Smooth muscle cell (in vitro differentiated cells): ENCODE data around the gene IKZF2. TPM values are rescaled to one million over a fixed set of nuclear protein-coding genes. Genes with fewer than 3 reads are reported as not detected.

ENCODE experiments used
- DNase-seq: peaks from one replicate; lab custom pipeline; 2025; ENCODE audit not compliant: unreplicated experiment; lab: John Stamatoyannopoulos, UW
- H2AFZ ChIP-seq: fragments of 200-600 bp; sonication (generic); 2 replicates; pipeline ENCODE4 v1.6.0; 2016; ENCODE audit warnings: antibody characterized with exemption, low read depth, mild to moderate bottlenecking
- H3F3A ChIP-seq: fragments of 200-600 bp; sonication (generic); 2 replicates; pipeline ENCODE4 v1.6.0; 2017; ENCODE audit warnings: antibody characterized with exemption, low read depth
- H3K27ac ChIP-seq: fragments of 200-600 bp; sonication (generic); 2 replicates; pipeline ENCODE4 v1.5.1; 2016; ENCODE audit warnings: low read depth, mild to moderate bottlenecking
- H3K27me3 ChIP-seq: fragments of 200-600 bp; sonication (generic); 2 replicates; pipeline ENCODE4 v1.6.1; 2016; ENCODE audit warnings: low read depth, mild to moderate bottlenecking
- H3K36me3 ChIP-seq: fragments of 200-600 bp; sonication (generic); 2 replicates; pipeline ENCODE4 v1.5.1; 2016; ENCODE audit warnings: low read depth
- H3K4me1 ChIP-seq: fragments of 200-600 bp; sonication (generic); 2 replicates; pipeline ENCODE4 v1.5.1; 2016; ENCODE audit warnings: low read depth
- H3K4me2 ChIP-seq: fragments of 200-600 bp; sonication (generic); 2 replicates; pipeline ENCODE4 v1.6.0; 2016; ENCODE audit warnings: mild to moderate bottlenecking
- H3K4me3 ChIP-seq: fragments of 200-600 bp; sonication (generic); 2 replicates; pipeline ENCODE4 v1.5.1; 2016; ENCODE audit warnings: mild to moderate bottlenecking
- H3K79me2 ChIP-seq: fragments of 200-600 bp; sonication (generic); 2 replicates; pipeline ENCODE4 v1.6.0; 2016; ENCODE audit warnings: low read depth, mild to moderate bottlenecking
- H3K9ac ChIP-seq: fragments of 200-600 bp; sonication (generic); 2 replicates; pipeline ENCODE4 v1.6.0; 2016; ENCODE audit warnings: low read depth
- H3K9me3 ChIP-seq: fragments of 200-600 bp; sonication (generic); replicated peaks from 2 replicates; pipeline ENCODE4 v1.5.1; 2016; ENCODE audit warnings: low read depth
- H4K20me1 ChIP-seq: fragments of 200-600 bp; sonication (generic); 2 replicates; pipeline ENCODE4 v1.6.0; 2016; ENCODE audit warnings: low read depth
- WGBS: methylation state at CpG from one replicate; pipeline ENCODE4 v1.1.7; 2016; ENCODE audit warnings: low lambda C conversion rate; 5-methylcytosine and 5-hydroxymethylcytosine counted together
- polyA plus RNA-seq: library from polyadenylated mRNA; unstranded; fragments of >200 nt; fragmentation: Nextera tagmentation; extraction: Ambion mirVana; gene quantifications from 2 replicates; pipeline ENCODE4 v1.2.1, GENCODE V29; 2016
- total RNA-seq: library from RNA; depleted of rRNA; stranded (reverse); fragments of >200 nt; gene quantifications from 2 replicates; pipeline ENCODE4 v1.2.3, GENCODE V29; 2014
- TF ChIP-seq, protein P1 (sequence below): fragments of 200-600 bp; sonication (generic); IDR thresholded peaks from 2 replicates; pipeline ENCODE4 v1.5.1; 2017; ENCODE audit warnings: borderline replicate concordance, mild to moderate bottlenecking, antibody characterized with exemption; ENCODE audit not compliant: insufficient read depth, poor library complexity, severe bottlenecking

Gene IKZF2
- total and polyA plus RNA-seq, 2 experiments from 2014 or later = 0.69 to 16.5 TPM

DNA sequence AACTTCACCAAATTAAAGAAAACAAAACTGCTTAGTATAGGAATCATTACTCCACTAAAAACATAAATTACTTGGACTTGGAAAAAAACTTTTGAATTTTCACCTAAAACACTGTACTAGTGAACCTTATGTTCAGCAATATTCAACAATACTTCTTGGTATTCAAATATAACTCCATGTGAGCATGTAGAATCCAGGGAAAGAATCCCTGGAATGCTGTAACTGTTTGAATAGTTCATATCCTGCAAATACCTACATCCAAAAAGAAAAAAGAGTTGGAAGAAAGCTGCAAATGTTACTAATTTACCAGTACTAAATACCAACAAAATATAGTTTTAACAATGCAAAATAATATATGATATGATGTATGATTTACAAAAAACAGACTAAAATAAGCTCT, 65.4 kb downstream of the IKZF2 start:
- no peaks in the 10 kb centered on the region for H4K20me1 ChIP-seq
- H3K4me1 ChIP-seq = peaks cover 8% of the 10 kb centered on the region
- TF ChIP-seq, protein P1, sequence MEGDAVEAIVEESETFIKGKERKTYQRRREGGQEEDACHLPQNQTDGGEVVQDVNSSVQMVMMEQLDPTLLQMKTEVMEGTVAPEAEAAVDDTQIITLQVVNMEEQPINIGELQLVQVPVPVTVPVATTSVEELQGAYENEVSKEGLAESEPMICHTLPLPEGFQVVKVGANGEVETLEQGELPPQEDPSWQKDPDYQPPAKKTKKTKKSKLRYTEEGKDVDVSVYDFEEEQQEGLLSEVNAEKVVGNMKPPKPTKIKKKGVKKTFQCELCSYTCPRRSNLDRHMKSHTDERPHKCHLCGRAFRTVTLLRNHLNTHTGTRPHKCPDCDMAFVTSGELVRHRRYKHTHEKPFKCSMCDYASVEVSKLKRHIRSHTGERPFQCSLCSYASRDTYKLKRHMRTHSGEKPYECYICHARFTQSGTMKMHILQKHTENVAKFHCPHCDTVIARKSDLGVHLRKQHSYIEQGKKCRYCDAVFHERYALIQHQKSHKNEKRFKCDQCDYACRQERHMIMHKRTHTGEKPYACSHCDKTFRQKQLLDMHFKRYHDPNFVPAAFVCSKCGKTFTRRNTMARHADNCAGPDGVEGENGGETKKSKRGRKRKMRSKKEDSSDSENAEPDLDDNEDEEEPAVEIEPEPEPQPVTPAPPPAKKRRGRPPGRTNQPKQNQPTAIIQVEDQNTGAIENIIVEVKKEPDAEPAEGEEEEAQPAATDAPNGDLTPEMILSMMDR = no peak
- H2AFZ ChIP-seq = no peak overlapping the region
- H3K36me3 ChIP-seq = no peaks in the 10 kb centered on the region
- no peaks in the 10 kb centered on the region for H3K9me3 ChIP-seq
- no peak overlapping the region for H3K4me3 ChIP-seq
- no peak overlapping the region for H3K4me2 ChIP-seq
- no peak overlapping the region for H3K9ac ChIP-seq
- no peak overlapping the region for H3K27ac ChIP-seq
- H3K27me3 ChIP-seq = no peaks in the 10 kb centered on the region
- no peaks in the 10 kb centered on the region for H3K79me2 ChIP-seq
- no peak for DNase-seq
- H3F3A ChIP-seq = no peaks in the 10 kb centered on the region

DNA sequence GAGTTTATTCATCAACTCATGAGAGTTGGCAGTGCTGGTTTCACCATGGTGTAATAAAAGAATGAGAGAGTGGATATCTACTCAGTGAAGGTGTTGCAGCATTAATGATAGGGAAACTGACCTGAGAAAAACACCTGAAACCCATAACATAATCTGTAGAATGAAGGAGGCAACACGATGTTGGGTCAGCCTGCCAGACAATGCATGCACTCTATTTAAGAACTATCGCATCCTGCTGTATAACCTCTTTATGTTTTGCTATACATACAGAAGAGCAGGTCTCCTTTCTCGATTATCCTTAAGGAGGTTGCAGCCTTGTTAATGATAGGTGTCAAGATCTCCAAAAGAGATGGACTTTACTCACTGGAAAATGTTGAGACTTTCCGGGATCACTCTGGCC, 65.9 kb downstream of the IKZF2 start:
- Histone ChIP-seq H3K4me1 (peaks cover 8% of the 10 kb centered on the region), H3K36me3 (no peaks in the 10 kb centered on the region), H3K9me3 (no peaks in the 10 kb centered on the region), H3K27ac (no peak overlapping the region), H2AFZ (no peak overlapping the region), H3K4me2 (no peak overlapping the region), H3K4me3 (no peak overlapping the region), H3F3A (no peaks in the 10 kb centered on the region), H4K20me1 (no peaks in the 10 kb centered on the region), H3K79me2 (no peaks in the 10 kb centered on the region), H3K9ac (no peak overlapping the region), H3K27me3 (no peaks in the 10 kb centered on the region)
- TF ChIP-seq, protein P1 = no peak
- 89% methylated on average over 4 of the region's 4 CpGs for WGBS
- DNase-seq = no peak

DNA sequence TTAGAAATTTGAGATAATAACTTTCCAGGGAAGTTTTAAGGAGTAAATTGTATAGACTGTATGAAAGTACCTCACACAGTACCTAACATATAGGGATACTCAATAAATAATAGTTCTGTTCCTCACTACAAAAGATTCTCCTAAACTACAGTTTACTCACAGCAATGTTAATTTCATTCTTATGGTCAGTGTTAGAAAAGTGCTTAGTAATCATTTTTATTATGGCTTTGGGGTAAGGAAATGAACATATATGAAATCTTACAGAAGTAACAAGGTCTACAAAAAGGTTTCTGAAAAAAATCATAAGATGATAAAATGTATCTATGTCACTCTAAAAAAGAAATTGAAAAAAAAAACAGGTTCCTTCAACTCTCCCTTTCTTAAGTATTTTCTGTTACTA, 67.2 kb downstream of the IKZF2 start:
- no peak overlapping the region for H3K9ac ChIP-seq
- no peaks in the 10 kb centered on the region for H3K36me3 ChIP-seq
- H3K9me3 ChIP-seq = no peaks in the 10 kb centered on the region
- H3K4me3 ChIP-seq = no peak overlapping the region
- H3K27ac ChIP-seq = no peak overlapping the region
- H3K79me2 ChIP-seq = no peaks in the 10 kb centered on the region
- no peak overlapping the region for H2AFZ ChIP-seq
- peaks cover 8% of the 10 kb centered on the region for H3K4me1 ChIP-seq
- H3K27me3 ChIP-seq = no peaks in the 10 kb centered on the region
- H3F3A ChIP-seq = no peaks in the 10 kb centered on the region
- no peak for DNase-seq
- TF ChIP-seq, protein P1 = no peak
- no peaks in the 10 kb centered on the region for H4K20me1 ChIP-seq
- H3K4me2 ChIP-seq = no peak overlapping the region

DNA sequence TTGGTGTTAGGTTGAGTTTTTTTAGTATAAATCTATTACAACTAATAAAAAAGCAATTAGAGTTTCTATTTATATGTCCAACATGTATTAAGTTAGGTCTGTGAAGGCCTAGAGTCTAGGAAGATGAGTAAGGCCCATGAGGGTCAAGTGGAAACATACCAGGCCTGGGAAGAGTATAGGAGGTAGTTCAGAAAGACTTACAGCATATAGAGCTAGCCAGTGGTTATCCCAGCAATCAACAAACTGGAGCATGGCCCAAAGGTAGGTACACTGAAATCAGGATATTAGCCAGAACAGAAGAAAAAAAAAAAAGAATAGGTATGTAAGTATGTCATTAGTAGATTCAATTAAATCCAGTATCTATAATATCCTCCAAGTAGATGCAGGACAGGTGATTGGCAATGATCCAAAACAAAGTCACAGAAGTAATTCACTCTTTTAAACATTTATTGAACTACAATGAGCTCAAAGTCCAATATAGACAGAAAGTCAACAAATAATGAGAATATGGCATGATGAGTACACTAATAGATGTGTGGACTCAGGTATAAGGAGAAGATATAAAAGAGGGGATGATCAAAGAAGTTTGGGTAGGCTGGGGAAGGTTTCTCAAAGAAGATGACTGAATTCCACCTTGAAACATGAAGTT, 70.3 kb downstream of the IKZF2 start:
- H4K20me1 ChIP-seq = no peaks in the 10 kb centered on the region
- no peak overlapping the region for H3K9ac ChIP-seq
- no peaks in the 10 kb centered on the region for H3K9me3 ChIP-seq
- no peak overlapping the region for H2AFZ ChIP-seq
- TF ChIP-seq, protein P1 = no peak
- H3K27ac ChIP-seq = no peak overlapping the region
- H3K4me1 ChIP-seq = no peaks in the 10 kb centered on the region
- H3F3A ChIP-seq = no peaks in the 10 kb centered on the region
- H3K27me3 ChIP-seq = no peaks in the 10 kb centered on the region
- H3K79me2 ChIP-seq = no peaks in the 10 kb centered on the region
- DNase-seq = no peak
- H3K4me2 ChIP-seq = no peak overlapping the region
- no peaks in the 10 kb centered on the region for H3K36me3 ChIP-seq
- no peak overlapping the region for H3K4me3 ChIP-seq
